HepG2 (cell line): Measurements from ENCODE around the gene CORO1A. TPM values are rescaled to one million over a fixed set of nuclear protein-coding genes. Genes with fewer than 3 reads are reported as not detected.
A peak's percentile ranks its signal among the peaks of the same experiment; 100 is the strongest.

Experiments
- ATAC-seq: fragments of 200-7000 bp; cut with Tn5 transposase; 3 replicates; pipeline ENCODE4 v1.9.1; 2020; ENCODE audit warnings: mild to moderate bottlenecking, moderate library complexity
- BruUV-seq: library from RNA; stranded (reverse); fragments of 400-500 nt; replicated peaks from 2 replicates; lab custom pipeline; 2021; lab: Mats Ljungman, UMichigan
- CTCF ChIA-PET: fragments of 300-600 bp; formaldehyde crosslinking; extraction: SDS; loops from one replicate; lab custom pipeline; 2021; ENCODE audit warnings: low total read pairs, inconsistent platforms, low intra/inter-chr PET ratio; lab: Yijun Ruan, JAX
- POLR2A ChIA-PET: fragments of 350-600 bp; sonication (Branson Sonifier 250); formaldehyde crosslinking; loops from one replicate; lab custom pipeline; 2020; ENCODE audit warnings: antibody characterized with exemption, inconsistent platforms; lab: Yijun Ruan, JAX
- DNase-seq: peaks from one replicate; pipeline ENCODE4 v3.0.0-alpha.2; 2015; ENCODE audit warnings: low spot score
- FAIRE-seq: peaks from 3 replicates; lab custom pipeline; 2011; peaks lifted over from hg19 to GRCh38; lab: Jason Lieb, UNC
- H2AFZ ChIP-seq: one replicate; pipeline ENCODE4 v1.6.1; 2011; ENCODE audit warnings: low read length, inconsistent platforms
- H3K27ac ChIP-seq: fragments of 300-600 bp; 3 replicates; pipeline ENCODE4 v1.8.0; 2011; ENCODE audit warnings: mixed run types, mild to moderate bottlenecking, mixed read lengths, low read length, inconsistent platforms; ENCODE audit not compliant: insufficient read depth; ENCODE audit errors: extremely low read length
- H3K27me3 ChIP-seq, 2 experiments: fragments of 200-600 bp in 1 of 2; 2 replicates in 1 of 2; 3 replicates in 1 of 2; pipeline versions ENCODE4 v1.6.0 to v1.8.0; 2011; ENCODE audit warnings: low read length in 2 of 2, mild to moderate bottlenecking in 2 of 2, moderate library complexity in 2 of 2, inconsistent platforms in 1 of 2; ENCODE audit not compliant: insufficient read depth in 2 of 2, control insufficient read depth in 1 of 2
- H3K36me3 ChIP-seq, 2 experiments: fragments of 200-600 bp in 1 of 2; replicated peaks in 1 of 2; 2 replicates in 1 of 2; 3 replicates in 1 of 2; pipeline versions ENCODE4 v1.5.1 to v1.8.0; 2011; ENCODE audit warnings: low read length in 2 of 2, inconsistent platforms in 1 of 2; ENCODE audit not compliant: insufficient read depth in 2 of 2, control insufficient read depth in 1 of 2
- H3K4me1 ChIP-seq: 2 replicates; pipeline ENCODE4 v1.5.1; 2012; ENCODE audit warnings: low read length, inconsistent platforms; ENCODE audit not compliant: insufficient read depth
- H3K4me2 ChIP-seq: 2 replicates; pipeline ENCODE4 v1.6.0; 2011; ENCODE audit warnings: low read depth, low read length, inconsistent platforms
- H3K4me3 ChIP-seq, 3 experiments: fragments of 200-600 bp in 1 of 3; sonication (generic), shearing (Covaris generic) in 1 of 3; replicated peaks in 1 of 3; 2 replicates each; pipeline ENCODE4 v1.5.1; 2011 to 2016; ENCODE audit warnings: low read length in 3 of 3, inconsistent platforms in 2 of 3, low read depth in 2 of 3, mild to moderate bottlenecking in 2 of 3, control low read depth in 1 of 3, mixed read lengths in 1 of 3; ENCODE audit not compliant: insufficient read depth in 1 of 3
- H3K79me2 ChIP-seq: one replicate; pipeline ENCODE4 v1.6.1; 2011; ENCODE audit warnings: low read length, inconsistent platforms; ENCODE audit not compliant: insufficient read depth
- H3K9ac ChIP-seq: 2 replicates; pipeline ENCODE4 v1.6.0; 2011; ENCODE audit warnings: mild to moderate bottlenecking, low read depth, low read length, inconsistent platforms; ENCODE audit not compliant: insufficient read depth
- H3K9me3 ChIP-seq: 2 replicates; pipeline ENCODE4 v1.5.1; 2012; ENCODE audit warnings: mild to moderate bottlenecking, low read length
- H4K20me1 ChIP-seq: 2 replicates; pipeline ENCODE4 v1.6.0; 2011; ENCODE audit warnings: inconsistent platforms, mild to moderate bottlenecking, low read length, moderate library complexity; ENCODE audit not compliant: insufficient read depth
- ARNTL ChIP-seq: sonication (generic); formaldehyde crosslinking; IDR thresholded peaks from 2 replicates; pipeline ENCODE4 v1.4.0; 2020; ENCODE audit warnings: mild to moderate bottlenecking, missing genetic modification reagents
- MLLT10 ChIP-seq: sonication (generic); formaldehyde crosslinking; IDR thresholded peaks from 2 replicates; pipeline ENCODE4 v1.4.0; 2020; ENCODE audit warnings: missing genetic modification reagents
- NR2F6 ChIP-seq, 2 experiments: IDR thresholded peaks; 2 replicates each; pipeline ENCODE4 v1.6.1; 2016; ENCODE audit warnings: antibody characterized with exemption in 1 of 2, mild to moderate bottlenecking in 1 of 2
- PITX1 ChIP-seq: sonication (generic); formaldehyde crosslinking; IDR thresholded peaks from 2 replicates; pipeline ENCODE4 v1.5.1; 2020; ENCODE audit warnings: mild to moderate bottlenecking, missing genetic modification reagents
- SAP130 ChIP-seq: IDR thresholded peaks from 2 replicates; pipeline ENCODE4 v1.6.1; 2016; ENCODE audit warnings: low read depth
- TAF1 ChIP-seq: sonication (generic); formaldehyde crosslinking; IDR thresholded peaks from 2 replicates; pipeline ENCODE4 v1.4.0; 2020; ENCODE audit warnings: missing genetic modification reagents
- TBX2 ChIP-seq: sonication (generic); formaldehyde crosslinking; IDR thresholded peaks from 2 replicates; pipeline ENCODE4 v1.5.0; 2020; ENCODE audit warnings: missing genetic modification reagents, mild to moderate bottlenecking, borderline replicate concordance
- ZBTB8A ChIP-seq: sonication (generic); formaldehyde crosslinking; IDR thresholded peaks from 2 replicates; pipeline ENCODE4 v1.4.0; 2020; ENCODE audit warnings: mild to moderate bottlenecking, low read depth, missing genetic modification reagents, borderline replicate concordance
- WGBS: methylation state at CpG from one replicate; pipeline ENCODE4 v1.1.6; 2017; ENCODE audit warnings: low lambda C conversion rate; 5-methylcytosine and 5-hydroxymethylcytosine counted together
- in situ Hi-C: cut with HindIII; loops from 2 replicates; pipeline ENCODE4 v1.10.0; 2017; ENCODE audit warnings: low pct_unique_long_range_greater_than_20kb; ENCODE audit not compliant: extremely low pct_ligation_motif_present
- intact Hi-C: fragments of 100-400 bp; cut with micrococcal nuclease; formaldehyde crosslinking; loops from one replicate; pipeline ENCODE4 v1.10.0; 2022; ENCODE audit not compliant: unreplicated experiment
- polyA plus RNA-seq, 8 experiments: library from polyadenylated mRNA; depleted of rRNA in 3 of 8; stranded (reverse) in 7 of 8; unstranded in 1 of 8; fragments of >200 nt; fragmentation: Illumina TruSeq in 4 of 8; extraction: Trizol in 4 of 8; gene quantifications; 2 replicates each; pipeline versions ENCODE4 v1.2.1 to v1.2.3, GENCODE V29; 2011 to 2016; ENCODE audit warnings: low read depth in 4 of 8, missing spikeins in 1 of 8, mixed read lengths in 1 of 8; ENCODE audit not compliant: insufficient read depth in 1 of 8
- total RNA-seq, 5 experiments: library from RNA; depleted of rRNA; stranded (reverse); fragments of >200 nt; fragmentation: Illumina TruSeq; extraction: Trizol; gene quantifications; 2 replicates each; pipeline ENCODE4 v1.2.3, GENCODE V29; 2016; ENCODE audit warnings: low read depth in 1 of 5
- TF ChIP-seq, protein P1 (sequence below): sonication (generic); formaldehyde crosslinking; IDR thresholded peaks from 2 replicates; pipeline ENCODE4 v1.5.1; 2020; ENCODE audit warnings: mild to moderate bottlenecking, missing genetic modification reagents, moderate library complexity
- TF ChIP-seq, protein P2 (sequence below): sonication (generic); formaldehyde crosslinking; IDR thresholded peaks from 2 replicates; pipeline ENCODE4 v1.4.0; 2020; ENCODE audit warnings: missing genetic modification reagents
- TF ChIP-seq, protein P3 (sequence below): IDR thresholded peaks from 2 replicates; pipeline ENCODE4 v1.6.1; 2012; ENCODE audit warnings: inconsistent platforms
- TF ChIP-seq, protein P4 (sequence below): sonication (generic); formaldehyde crosslinking; IDR thresholded peaks from 2 replicates; pipeline ENCODE4 v1.9.0; 2022; ENCODE audit warnings: missing genetic modification reagents, mild to moderate bottlenecking, borderline replicate concordance

CORO1A gene
- total and polyA plus RNA-seq, 2 of the 13 experiments (the other 11 are each of a cell fraction or from before 2014, with no cell fraction given), result 6.5 to 12.9 TPM

DNA sequence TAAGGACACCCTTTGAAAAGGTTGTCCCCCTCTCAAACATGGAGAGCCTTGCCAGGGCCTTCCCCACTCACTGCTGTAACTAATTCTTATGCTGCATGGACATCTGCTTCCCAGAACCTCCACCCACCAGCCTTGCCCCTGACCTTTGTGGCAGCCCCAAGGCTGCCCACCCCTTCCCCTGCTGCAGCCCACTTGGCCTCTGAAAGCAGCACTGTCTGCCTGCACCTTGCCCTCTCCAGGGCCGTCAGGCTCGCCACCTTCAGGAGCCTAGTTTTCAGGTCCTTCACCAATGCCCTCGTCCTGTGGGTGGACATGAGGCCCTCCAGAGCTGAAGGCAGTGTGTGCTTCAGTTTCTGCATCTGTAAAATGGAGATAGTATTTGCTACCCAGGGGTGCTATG is 2.7 kb upstream of the CORO1A start (continued):
- TF ChIP-seq, protein P1, sequence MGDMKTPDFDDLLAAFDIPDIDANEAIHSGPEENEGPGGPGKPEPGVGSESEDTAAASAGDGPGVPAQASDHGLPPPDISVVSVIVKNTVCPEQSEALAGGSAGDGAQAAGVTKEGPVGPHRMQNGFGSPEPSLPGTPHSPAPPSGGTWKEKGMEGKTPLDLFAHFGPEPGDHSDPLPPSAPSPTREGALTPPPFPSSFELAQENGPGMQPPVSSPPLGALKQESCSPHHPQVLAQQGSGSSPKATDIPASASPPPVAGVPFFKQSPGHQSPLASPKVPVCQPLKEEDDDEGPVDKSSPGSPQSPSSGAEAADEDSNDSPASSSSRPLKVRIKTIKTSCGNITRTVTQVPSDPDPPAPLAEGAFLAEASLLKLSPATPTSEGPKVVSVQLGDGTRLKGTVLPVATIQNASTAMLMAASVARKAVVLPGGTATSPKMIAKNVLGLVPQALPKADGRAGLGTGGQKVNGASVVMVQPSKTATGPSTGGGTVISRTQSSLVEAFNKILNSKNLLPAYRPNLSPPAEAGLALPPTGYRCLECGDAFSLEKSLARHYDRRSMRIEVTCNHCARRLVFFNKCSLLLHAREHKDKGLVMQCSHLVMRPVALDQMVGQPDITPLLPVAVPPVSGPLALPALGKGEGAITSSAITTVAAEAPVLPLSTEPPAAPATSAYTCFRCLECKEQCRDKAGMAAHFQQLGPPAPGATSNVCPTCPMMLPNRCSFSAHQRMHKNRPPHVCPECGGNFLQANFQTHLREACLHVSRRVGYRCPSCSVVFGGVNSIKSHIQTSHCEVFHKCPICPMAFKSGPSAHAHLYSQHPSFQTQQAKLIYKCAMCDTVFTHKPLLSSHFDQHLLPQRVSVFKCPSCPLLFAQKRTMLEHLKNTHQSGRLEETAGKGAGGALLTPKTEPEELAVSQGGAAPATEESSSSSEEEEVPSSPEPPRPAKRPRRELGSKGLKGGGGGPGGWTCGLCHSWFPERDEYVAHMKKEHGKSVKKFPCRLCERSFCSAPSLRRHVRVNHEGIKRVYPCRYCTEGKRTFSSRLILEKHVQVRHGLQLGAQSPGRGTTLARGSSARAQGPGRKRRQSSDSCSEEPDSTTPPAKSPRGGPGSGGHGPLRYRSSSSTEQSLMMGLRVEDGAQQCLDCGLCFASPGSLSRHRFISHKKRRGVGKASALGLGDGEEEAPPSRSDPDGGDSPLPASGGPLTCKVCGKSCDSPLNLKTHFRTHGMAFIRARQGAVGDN (CRISPR knock-in tag), result peak; percentile 37
- TF ChIP-seq NR2F6 (IDR thresholded peaks at IDR 0.05), result 0 out of 2 replicates have a peak, but pooled peaks have one; percentile 17
- no peak for TF ChIP-seq NR2F6 (CRISPR knock-in tag; IDR thresholded peaks at IDR 0.05)
- TF ChIP-seq MLLT10 (CRISPR knock-in tag), result no peak
- TF ChIP-seq ZBTB8A (CRISPR knock-in tag), result no peak
- no peak for TF ChIP-seq PITX1
- no peak for TF ChIP-seq ARNTL (CRISPR knock-in tag)

DNA sequence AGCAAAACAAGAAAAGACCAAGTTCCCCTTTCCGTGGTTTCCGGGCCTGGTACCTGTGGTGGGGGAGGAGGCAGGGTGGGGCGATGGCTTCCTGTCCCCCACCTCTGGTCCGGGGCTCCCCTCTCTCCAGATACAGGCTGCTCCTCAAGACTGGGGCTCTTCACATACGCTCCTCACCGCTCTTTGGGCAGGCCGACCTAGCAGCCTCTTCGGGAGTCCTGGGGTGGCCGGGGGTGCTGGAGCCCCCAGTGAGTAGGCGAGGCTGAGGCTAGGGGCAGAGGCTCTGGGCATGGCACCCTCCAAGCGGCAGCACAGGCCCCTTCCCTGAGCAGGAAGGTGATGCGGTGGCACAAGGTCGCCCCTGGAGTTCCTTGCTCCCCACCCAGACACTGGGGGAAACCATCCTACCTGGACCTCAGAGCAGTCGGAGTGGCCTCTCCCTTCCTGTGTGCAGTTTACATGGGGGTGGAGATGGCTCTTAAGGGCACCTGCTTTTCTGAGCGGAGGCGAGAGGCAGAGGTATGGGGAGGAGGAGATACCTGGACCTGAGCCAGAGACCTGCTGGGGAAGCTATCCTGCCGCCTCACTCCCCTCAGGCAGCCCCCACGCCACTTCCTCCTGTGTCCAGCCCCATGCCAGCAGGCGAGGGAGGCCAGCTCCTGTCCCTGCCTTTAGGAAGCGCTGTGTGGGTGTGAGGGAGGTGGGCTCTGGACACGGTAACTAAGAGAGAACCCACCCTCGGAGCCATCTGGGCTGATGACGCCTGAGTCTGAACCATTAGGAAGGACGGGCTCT is 891 bp downstream of the CORO1A start:
- no peaks in the 10 kb centered on the region for H4K20me1 ChIP-seq
- DNase-seq (no peak), ATAC-seq (peak; percentile 6), FAIRE-seq (no peak)
- no peaks in the 10 kb centered on the region for H3K9me3 ChIP-seq
- H2AFZ ChIP-seq, result no peak overlapping the region
- H3K4me2 ChIP-seq, result peak overlapping the region; percentile 82
- intact Hi-C loops, result no loop called here
- 39% methylated on average over 18 of the region's 24 CpGs for WGBS
- H3K4me1 ChIP-seq, result peaks cover 50% of the 10 kb centered on the region
- H3K27me3 ChIP-seq, result no peaks in the 10 kb centered on the region; a peak in 1 of 5 replicates
- H3K27ac ChIP-seq, result no peak overlapping the region
- peak overlapping the region; percentile 74 to 81 (median 76); a peak in 5 of 6 replicates for H3K4me3 ChIP-seq
- H3K36me3 ChIP-seq, result no peaks in the 10 kb centered on the region
- in situ Hi-C loops, result no loop called here
- peak overlapping the region; percentile 6 for H3K9ac ChIP-seq
- BruUV-seq, result no TSS peak
- POLR2A ChIA-PET, result interaction anchor here (1.1 to 2.1 kb wide), 4 partner anchors 41 to 93 kb away, joined by 3 to 6 read pairs (median 4); partner anchors contain the start of gene TBX6
- CTCF ChIA-PET, result no interaction called here
- H3K79me2 ChIP-seq, result no peaks in the 10 kb centered on the region
- TF ChIP-seq, protein P2, sequence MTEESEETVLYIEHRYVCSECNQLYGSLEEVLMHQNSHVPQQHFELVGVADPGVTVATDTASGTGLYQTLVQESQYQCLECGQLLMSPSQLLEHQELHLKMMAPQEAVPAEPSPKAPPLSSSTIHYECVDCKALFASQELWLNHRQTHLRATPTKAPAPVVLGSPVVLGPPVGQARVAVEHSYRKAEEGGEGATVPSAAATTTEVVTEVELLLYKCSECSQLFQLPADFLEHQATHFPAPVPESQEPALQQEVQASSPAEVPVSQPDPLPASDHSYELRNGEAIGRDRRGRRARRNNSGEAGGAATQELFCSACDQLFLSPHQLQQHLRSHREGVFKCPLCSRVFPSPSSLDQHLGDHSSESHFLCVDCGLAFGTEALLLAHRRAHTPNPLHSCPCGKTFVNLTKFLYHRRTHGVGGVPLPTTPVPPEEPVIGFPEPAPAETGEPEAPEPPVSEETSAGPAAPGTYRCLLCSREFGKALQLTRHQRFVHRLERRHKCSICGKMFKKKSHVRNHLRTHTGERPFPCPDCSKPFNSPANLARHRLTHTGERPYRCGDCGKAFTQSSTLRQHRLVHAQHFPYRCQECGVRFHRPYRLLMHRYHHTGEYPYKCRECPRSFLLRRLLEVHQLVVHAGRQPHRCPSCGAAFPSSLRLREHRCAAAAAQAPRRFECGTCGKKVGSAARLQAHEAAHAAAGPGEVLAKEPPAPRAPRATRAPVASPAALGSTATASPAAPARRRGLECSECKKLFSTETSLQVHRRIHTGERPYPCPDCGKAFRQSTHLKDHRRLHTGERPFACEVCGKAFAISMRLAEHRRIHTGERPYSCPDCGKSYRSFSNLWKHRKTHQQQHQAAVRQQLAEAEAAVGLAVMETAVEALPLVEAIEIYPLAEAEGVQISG (CRISPR knock-in tag), result 0 out of 2 replicates have a peak, but pooled peaks have one; percentile 3
- TF ChIP-seq, protein P3, sequence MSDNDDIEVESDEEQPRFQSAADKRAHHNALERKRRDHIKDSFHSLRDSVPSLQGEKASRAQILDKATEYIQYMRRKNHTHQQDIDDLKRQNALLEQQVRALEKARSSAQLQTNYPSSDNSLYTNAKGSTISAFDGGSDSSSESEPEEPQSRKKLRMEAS, result peak; percentile 28; the same call in 1 of the 2 replicates
- 0 out of 2 replicates have a peak, but pooled peaks have one; percentile 12 for TF ChIP-seq SAP130 (CRISPR knock-in tag)
- 0 out of 2 replicates have a peak, but pooled peaks have one; percentile 31 for TF ChIP-seq TBX2 (CRISPR knock-in tag)
- TF ChIP-seq TAF1, result 0 out of 2 replicates have a peak, but pooled peaks have one; percentile 1
- TF ChIP-seq, protein P4, sequence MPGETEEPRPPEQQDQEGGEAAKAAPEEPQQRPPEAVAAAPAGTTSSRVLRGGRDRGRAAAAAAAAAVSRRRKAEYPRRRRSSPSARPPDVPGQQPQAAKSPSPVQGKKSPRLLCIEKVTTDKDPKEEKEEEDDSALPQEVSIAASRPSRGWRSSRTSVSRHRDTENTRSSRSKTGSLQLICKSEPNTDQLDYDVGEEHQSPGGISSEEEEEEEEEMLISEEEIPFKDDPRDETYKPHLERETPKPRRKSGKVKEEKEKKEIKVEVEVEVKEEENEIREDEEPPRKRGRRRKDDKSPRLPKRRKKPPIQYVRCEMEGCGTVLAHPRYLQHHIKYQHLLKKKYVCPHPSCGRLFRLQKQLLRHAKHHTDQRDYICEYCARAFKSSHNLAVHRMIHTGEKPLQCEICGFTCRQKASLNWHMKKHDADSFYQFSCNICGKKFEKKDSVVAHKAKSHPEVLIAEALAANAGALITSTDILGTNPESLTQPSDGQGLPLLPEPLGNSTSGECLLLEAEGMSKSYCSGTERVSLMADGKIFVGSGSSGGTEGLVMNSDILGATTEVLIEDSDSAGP (CRISPR knock-in tag), result peak; percentile 55; the same call in 1 of the 2 replicates
